PC-3 (cell line): ENCODE data around the gene PRSS38.

Experiments used
- CTCF ChIP-seq: fragments of 300-600 bp; sonication (generic); conservative IDR thresholded peaks from 2 replicates; pipeline ENCODE4 v1.5.1; 2017; ENCODE audit warnings: antibody characterized with exemption, low read depth, mild to moderate bottlenecking, low read length
- EZH2 ChIP-seq: fragments of 300-600 bp; sonication (generic); IDR thresholded peaks from one replicate; pipeline ENCODE4 v1.6.1; 2017; ENCODE audit warnings: antibody characterized with exemption, mild to moderate bottlenecking, low read length; ENCODE audit not compliant: unreplicated experiment

GRCh38 chr1:227798078-227798802, 17.2 kb upstream of the PRSS38 start:
- TF ChIP-seq CTCF = no peak
- no peak for TF ChIP-seq EZH2
